ENCODE data around the gene STARD13.

The STARD13 gene

DNA sequence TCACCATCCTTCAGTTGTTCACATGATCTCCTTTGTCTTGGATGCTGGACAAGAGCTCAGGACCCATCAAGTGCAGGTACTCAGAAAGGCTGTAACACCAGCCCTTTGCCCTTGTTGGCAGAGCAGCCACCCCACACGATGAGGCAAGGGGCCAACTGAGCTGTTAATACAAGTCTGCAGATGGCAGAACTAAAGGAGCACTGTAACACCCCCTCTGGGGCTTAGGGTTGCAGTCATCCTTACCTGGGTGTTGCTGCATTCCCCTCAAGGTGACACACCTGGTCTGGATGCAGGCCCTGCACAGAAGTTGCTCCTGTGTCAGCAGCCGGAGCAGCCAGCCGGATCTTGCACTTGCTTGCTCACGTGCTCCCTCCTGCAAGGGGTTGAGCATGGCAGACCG is 52.0 kb downstream of the STARD13 start:
- Histone ChIP-seq H3K4me3 (ENCODE audit: low read depth, low read length) (no peak overlapping the region), H3K36me3 (ENCODE audit: control insufficient read depth, insufficient read depth, low read length) (no peaks in the 10 kb centered on the region), H3K4me1 (ENCODE audit: control insufficient read depth, insufficient read depth, low read length) (peaks cover 14% of the 10 kb centered on the region), H3K9me3 (ENCODE audit: control insufficient read depth, insufficient read depth, low read length) (no peaks in the 10 kb centered on the region), H3K27me3 (ENCODE audit: control insufficient read depth, insufficient read depth, low read length) (no peaks in the 10 kb centered on the region), H3K27ac (ENCODE audit: low read depth, low read length) (no peak overlapping the region), H3K9ac (ENCODE audit: low read depth, low read length) (no peak overlapping the region)

DNA sequence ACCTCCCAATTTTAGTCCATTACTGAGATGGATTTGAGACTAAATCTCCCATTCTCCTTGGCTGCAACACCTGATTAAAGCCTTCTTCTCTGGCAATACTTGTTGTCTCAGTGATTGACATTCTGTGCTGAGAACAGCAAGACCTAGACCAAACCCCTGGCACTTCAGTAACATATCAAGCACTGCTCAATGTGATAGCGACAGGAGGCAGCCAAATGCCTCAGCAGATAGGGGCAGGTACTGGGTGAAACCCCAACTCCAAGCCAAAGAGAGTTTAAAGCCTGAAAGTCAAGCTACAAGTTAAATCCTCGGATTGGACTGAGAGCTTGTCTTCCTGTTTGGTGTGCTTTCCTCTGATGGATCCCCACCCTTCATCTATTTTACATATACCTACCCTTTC is 52.7 kb downstream of the STARD13 start:
- no peaks in the 10 kb centered on the region for H3K27me3 ChIP-seq (ENCODE audit: control insufficient read depth, insufficient read depth, low read length)
- no peak overlapping the region for H3K27ac ChIP-seq (ENCODE audit: low read depth, low read length)
- H3K4me3 ChIP-seq (ENCODE audit: low read depth, low read length) = no peak overlapping the region
- no peaks in the 10 kb centered on the region for H3K36me3 ChIP-seq (ENCODE audit: control insufficient read depth, insufficient read depth, low read length)
- H3K9ac ChIP-seq (ENCODE audit: low read depth, low read length) = no peak overlapping the region
- peaks cover 17% of the 10 kb centered on the region for H3K4me1 ChIP-seq (ENCODE audit: control insufficient read depth, insufficient read depth, low read length)
- H3K9me3 ChIP-seq (ENCODE audit: control insufficient read depth, insufficient read depth, low read length) = no peaks in the 10 kb centered on the region

- no peaks in the 10 kb centered on the region for H3K27me3 ChIP-seq (ENCODE audit: control insufficient read depth, insufficient read depth, low read length)
- peaks cover 28% of the 10 kb centered on the region for H3K4me1 ChIP-seq (ENCODE audit: control insufficient read depth, insufficient read depth, low read length)
- no peaks in the 10 kb centered on the region for H3K9me3 ChIP-seq (ENCODE audit: control insufficient read depth, insufficient read depth, low read length)
- H3K36me3 ChIP-seq (ENCODE audit: control insufficient read depth, insufficient read depth, low read length) = no peaks in the 10 kb centered on the region
- H3K9ac ChIP-seq (ENCODE audit: low read depth, low read length) = no peak overlapping the region
- no peak overlapping the region for H3K27ac ChIP-seq (ENCODE audit: low read depth, low read length)
- no peak overlapping the region for H3K4me3 ChIP-seq (ENCODE audit: low read depth, low read length)
Measured at GRCh38 chr13:33231339-33231738, 54.2 kb downstream of the STARD13 start.

DNA sequence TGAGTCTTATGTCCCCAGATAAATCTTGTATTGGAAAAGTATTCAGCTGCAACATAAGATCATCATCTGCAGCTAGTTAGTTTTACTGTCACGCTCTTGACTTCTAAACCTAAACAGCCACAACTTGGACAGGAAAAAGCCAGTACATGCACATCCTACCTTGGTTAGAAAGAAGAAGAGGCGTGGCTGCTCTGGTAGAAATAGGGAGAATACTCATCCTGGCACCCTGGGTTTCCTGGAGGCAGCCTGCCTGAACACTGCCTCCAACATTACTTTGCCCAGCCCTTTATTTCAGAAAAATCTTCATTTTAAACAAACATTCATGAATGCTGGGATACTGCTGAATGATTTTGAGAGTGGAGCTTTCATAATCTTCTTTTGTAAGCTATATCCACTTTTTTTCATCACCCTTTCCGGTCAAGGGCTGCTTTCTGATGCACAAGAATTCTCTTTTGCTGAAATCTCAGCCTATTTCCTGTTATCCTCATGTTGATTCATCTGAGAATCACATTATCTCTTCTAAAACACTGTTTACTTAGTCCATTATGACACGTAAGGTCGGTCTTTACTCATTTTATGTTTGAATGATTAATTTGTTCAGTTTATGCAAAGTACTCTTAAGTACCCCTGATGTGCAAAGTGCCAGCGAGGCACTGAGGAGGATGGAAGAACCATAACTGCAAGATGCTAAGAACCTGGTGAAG is 55.2 kb downstream of the STARD13 start:
- no peaks in the 10 kb centered on the region for H3K9me3 ChIP-seq (ENCODE audit: control insufficient read depth, insufficient read depth, low read length)
- H3K4me1 ChIP-seq (ENCODE audit: control insufficient read depth, insufficient read depth, low read length) = peaks cover 28% of the 10 kb centered on the region
- H3K36me3 ChIP-seq (ENCODE audit: control insufficient read depth, insufficient read depth, low read length) = no peaks in the 10 kb centered on the region
- no peaks in the 10 kb centered on the region for H3K27me3 ChIP-seq (ENCODE audit: control insufficient read depth, insufficient read depth, low read length)
- no peak overlapping the region for H3K9ac ChIP-seq (ENCODE audit: low read depth, low read length)
- H3K4me3 ChIP-seq (ENCODE audit: low read depth, low read length) = no peak overlapping the region
- H3K27ac ChIP-seq (ENCODE audit: low read depth, low read length) = no peak overlapping the region

DNA sequence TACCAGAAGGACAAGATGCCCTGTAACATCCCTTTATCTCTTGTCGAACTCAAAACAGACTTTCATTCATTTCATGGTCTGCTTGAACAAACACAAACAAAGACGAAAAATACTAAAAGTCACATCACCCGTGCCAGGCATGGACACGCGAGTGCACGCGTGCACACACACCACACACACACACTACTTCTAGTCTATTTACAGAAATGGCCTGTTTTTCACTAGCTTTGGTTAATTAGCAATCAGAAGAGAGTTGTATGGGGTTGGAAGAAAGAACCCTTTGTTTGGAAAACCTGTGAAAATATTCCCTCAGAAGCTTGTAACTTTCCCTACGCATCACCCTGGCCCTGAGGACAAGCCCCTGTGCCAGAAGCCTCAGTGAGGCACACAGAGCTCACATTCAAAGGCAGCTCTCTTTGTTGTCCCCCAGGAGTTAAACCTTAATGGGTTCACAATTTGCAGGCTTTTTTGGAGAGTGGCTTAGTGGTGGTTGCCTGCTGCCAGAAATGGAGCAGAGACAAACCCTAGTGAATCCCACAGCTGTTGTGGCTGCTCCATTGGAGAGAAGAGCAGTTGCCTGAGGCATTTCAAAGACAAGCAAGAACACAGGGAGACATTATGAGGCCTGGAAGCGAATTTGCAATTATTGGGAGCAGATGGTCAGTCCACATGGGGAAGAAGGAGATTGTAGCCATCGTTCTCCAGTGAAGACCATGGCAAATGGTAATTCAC is 55.9 kb downstream of the STARD13 start:
- H3K27me3 ChIP-seq (ENCODE audit: control insufficient read depth, insufficient read depth, low read length) = no peaks in the 10 kb centered on the region
- H3K9me3 ChIP-seq (ENCODE audit: control insufficient read depth, insufficient read depth, low read length) = no peaks in the 10 kb centered on the region
- no peak overlapping the region; the same call in 1 of the 2 replicates for H3K9ac ChIP-seq (ENCODE audit: low read depth, low read length)
- peaks cover 28% of the 10 kb centered on the region for H3K4me1 ChIP-seq (ENCODE audit: control insufficient read depth, insufficient read depth, low read length)
- peak overlapping the region; percentile 0 for H3K27ac ChIP-seq (ENCODE audit: low read depth, low read length)
- H3K36me3 ChIP-seq (ENCODE audit: control insufficient read depth, insufficient read depth, low read length) = no peaks in the 10 kb centered on the region
- no peak overlapping the region for H3K4me3 ChIP-seq (ENCODE audit: low read depth, low read length)

DNA sequence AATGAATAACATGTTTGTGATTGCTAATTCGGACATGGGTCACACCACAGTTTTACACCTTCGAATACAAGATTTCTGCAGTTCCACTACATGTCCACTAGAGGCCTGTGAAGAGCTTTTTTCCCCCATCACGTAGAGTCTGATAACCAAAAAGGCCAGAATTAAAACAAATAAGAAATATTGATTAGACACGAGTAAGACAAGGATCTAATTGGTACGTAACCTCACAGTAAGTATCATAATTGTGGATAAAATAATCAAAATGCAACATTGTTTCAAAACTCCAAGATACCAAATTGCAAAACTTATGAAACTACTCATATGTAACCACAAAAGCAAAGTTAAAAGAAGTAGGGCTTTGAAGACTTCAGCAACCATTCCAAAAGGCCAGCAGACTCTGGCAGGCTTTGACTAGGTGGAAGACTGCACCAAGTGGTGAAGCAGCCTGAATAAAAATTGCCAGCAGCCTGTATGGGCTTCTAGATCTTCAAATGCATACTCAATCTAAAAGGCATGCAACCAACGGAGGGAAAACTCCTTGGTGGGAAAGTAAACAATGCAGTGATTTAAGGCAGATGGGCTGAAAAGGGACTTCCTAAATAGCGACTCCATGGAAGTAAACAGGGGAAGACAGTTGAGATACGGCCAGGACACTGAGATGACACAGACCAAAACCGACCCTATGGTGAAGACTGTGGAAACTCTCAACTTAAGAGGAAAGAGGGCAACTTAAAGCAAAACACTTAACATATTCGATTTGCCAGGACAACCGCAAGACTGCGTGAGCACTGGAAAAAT is 56.7 kb downstream of the STARD13 start:
- H3K9me3 ChIP-seq (ENCODE audit: control insufficient read depth, insufficient read depth, low read length) = no peaks in the 10 kb centered on the region
- H3K27me3 ChIP-seq (ENCODE audit: control insufficient read depth, insufficient read depth, low read length) = no peaks in the 10 kb centered on the region
- peak overlapping the region; percentile 53 for H3K27ac ChIP-seq (ENCODE audit: low read depth, low read length)
- H3K36me3 ChIP-seq (ENCODE audit: control insufficient read depth, insufficient read depth, low read length) = no peaks in the 10 kb centered on the region
- H3K4me1 ChIP-seq (ENCODE audit: control insufficient read depth, insufficient read depth, low read length) = peaks cover 28% of the 10 kb centered on the region
- H3K4me3 ChIP-seq (ENCODE audit: low read depth, low read length) = no peak overlapping the region
- no peak overlapping the region for H3K9ac ChIP-seq (ENCODE audit: low read depth, low read length)

GRCh38 chr13:33227927-33228647 is 57.5 kb downstream of the STARD13 start:
- Histone ChIP-seq H3K4me1 (ENCODE audit: control insufficient read depth, insufficient read depth, low read length) (peaks cover 28% of the 10 kb centered on the region), H3K27ac (ENCODE audit: low read depth, low read length) (no peak overlapping the region), H3K4me3 (ENCODE audit: low read depth, low read length) (no peak overlapping the region)

GRCh38 chr13:33224686-33225085 is 60.9 kb downstream of the STARD13 start:
- Histone ChIP-seq H3K9me3 (ENCODE audit: control insufficient read depth, insufficient read depth, low read length) (no peaks in the 10 kb centered on the region), H3K4me3 (ENCODE audit: low read depth, low read length) (no peak overlapping the region), H3K4me1 (ENCODE audit: control insufficient read depth, insufficient read depth, low read length) (peaks cover 25% of the 10 kb centered on the region), H3K27me3 (ENCODE audit: control insufficient read depth, insufficient read depth, low read length) (no peaks in the 10 kb centered on the region), H3K9ac (ENCODE audit: low read depth, low read length) (no peak overlapping the region), H3K36me3 (ENCODE audit: control insufficient read depth, insufficient read depth, low read length) (no peaks in the 10 kb centered on the region), H3K27ac (ENCODE audit: low read depth, low read length) (no peak overlapping the region)

More at GRCh38 chr13:33227927-33228647, 57.5 kb downstream of the STARD13 start:
- no peaks in the 10 kb centered on the region for H3K27me3 ChIP-seq (ENCODE audit: control insufficient read depth, insufficient read depth, low read length)
- no peaks in the 10 kb centered on the region for H3K36me3 ChIP-seq (ENCODE audit: control insufficient read depth, insufficient read depth, low read length)
- H3K9ac ChIP-seq (ENCODE audit: low read depth, low read length) = no peak overlapping the region
- no peaks in the 10 kb centered on the region for H3K9me3 ChIP-seq (ENCODE audit: control insufficient read depth, insufficient read depth, low read length)

DNA sequence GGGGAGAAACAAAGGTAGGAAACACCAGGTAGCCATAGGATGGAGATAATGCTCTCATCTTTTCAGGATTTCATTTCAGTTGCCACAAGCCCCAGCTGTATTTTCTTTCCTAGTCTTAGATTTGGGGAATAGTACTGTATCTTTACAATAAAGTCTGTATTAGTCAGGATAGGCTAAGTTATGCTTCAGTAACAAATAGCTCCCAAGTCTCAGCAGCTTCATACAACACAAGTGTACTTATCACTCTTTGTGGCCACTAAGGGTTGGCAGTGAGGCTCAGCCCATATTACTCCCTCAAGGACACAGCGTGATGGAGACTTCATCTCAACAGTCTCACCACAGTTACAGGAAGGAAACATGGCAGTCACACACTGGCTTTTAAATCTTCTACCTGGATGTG is 61.4 kb downstream of the STARD13 start:
- no peaks in the 10 kb centered on the region for H3K9me3 ChIP-seq (ENCODE audit: control insufficient read depth, insufficient read depth, low read length)
- H3K4me3 ChIP-seq (ENCODE audit: low read depth, low read length) = no peak overlapping the region
- H3K27me3 ChIP-seq (ENCODE audit: control insufficient read depth, insufficient read depth, low read length) = no peaks in the 10 kb centered on the region
- H3K4me1 ChIP-seq (ENCODE audit: control insufficient read depth, insufficient read depth, low read length) = peaks cover 20% of the 10 kb centered on the region
- H3K36me3 ChIP-seq (ENCODE audit: control insufficient read depth, insufficient read depth, low read length) = no peaks in the 10 kb centered on the region
- H3K27ac ChIP-seq (ENCODE audit: low read depth, low read length) = no peak overlapping the region
- no peak overlapping the region for H3K9ac ChIP-seq (ENCODE audit: low read depth, low read length)

DNA sequence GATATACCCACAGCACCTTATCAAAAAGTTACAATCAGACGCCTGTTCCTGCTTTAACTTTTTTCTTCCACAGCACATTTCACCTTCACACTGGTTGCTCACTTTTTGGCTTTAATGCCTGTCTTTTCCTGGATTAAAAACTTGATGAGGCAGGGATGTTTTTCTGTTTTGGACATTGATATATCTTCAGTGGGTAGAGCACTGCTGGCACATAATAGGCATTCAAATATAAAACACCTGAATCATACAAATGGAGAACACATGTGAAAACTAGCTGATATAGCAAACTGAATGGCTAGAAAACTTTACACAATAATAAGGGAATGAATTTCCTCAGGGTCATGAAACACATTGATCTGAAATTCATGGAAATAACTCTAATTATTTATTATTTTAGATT is 65.6 kb downstream of the STARD13 start:
- H3K27me3 ChIP-seq (ENCODE audit: control insufficient read depth, insufficient read depth, low read length) = no peaks in the 10 kb centered on the region
- no peak overlapping the region for H3K9ac ChIP-seq (ENCODE audit: low read depth, low read length)
- no peak overlapping the region for H3K27ac ChIP-seq (ENCODE audit: low read depth, low read length)
- H3K4me1 ChIP-seq (ENCODE audit: control insufficient read depth, insufficient read depth, low read length) = peaks cover 8% of the 10 kb centered on the region; the same call in 1 of the 2 replicates
- no peaks in the 10 kb centered on the region for H3K9me3 ChIP-seq (ENCODE audit: control insufficient read depth, insufficient read depth, low read length)
- H3K4me3 ChIP-seq (ENCODE audit: low read depth, low read length) = no peak overlapping the region
- H3K36me3 ChIP-seq (ENCODE audit: control insufficient read depth, insufficient read depth, low read length) = no peaks in the 10 kb centered on the region
